GM19397 (cell line): Measurements from ENCODE around the gene IGSF21.
"Not testable (repeated sequence)": the region's sequence is repeated elsewhere in the genome, so short reads cannot be mapped to it uniquely, and the experiment has no call there.

ENCODE experiments used
- ATAC-seq: cut with Tn5 transposase; IDR thresholded peaks from one replicate; pipeline ENCODE4 v1.9.1; 2021; ENCODE audit warnings: mild to moderate bottlenecking, moderate library complexity; ENCODE audit not compliant: unreplicated experiment

The IGSF21 gene

DNA sequence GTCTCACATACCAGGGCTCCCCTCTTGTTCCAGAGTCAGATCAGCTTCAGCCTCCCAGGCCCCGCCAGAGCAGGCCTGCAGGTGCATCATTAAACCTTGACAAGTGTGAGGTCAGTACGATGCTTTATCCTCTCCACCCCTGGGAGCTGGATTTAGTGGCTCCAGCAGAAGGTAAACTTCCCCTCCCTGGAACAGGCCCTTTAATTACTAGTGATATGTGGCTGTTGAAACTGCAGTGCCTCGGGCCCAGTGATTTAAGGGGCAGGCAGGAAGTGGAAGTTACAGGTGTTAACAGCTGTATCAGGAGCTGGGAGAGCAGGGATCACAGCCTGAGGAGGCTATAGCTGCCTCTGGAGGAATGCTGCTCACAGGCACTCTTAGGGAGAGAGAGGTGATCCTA lies 240.8 kb downstream of the IGSF21 start:
- no peak for ATAC-seq

GRCh38 chr1:18350747-18351146 lies 243.1 kb downstream of the IGSF21 start:
- no peak for ATAC-seq

- ATAC-seq: no peak
Measured at GRCh38 chr1:18351735-18352134, 244.1 kb downstream of the IGSF21 start.

DNA sequence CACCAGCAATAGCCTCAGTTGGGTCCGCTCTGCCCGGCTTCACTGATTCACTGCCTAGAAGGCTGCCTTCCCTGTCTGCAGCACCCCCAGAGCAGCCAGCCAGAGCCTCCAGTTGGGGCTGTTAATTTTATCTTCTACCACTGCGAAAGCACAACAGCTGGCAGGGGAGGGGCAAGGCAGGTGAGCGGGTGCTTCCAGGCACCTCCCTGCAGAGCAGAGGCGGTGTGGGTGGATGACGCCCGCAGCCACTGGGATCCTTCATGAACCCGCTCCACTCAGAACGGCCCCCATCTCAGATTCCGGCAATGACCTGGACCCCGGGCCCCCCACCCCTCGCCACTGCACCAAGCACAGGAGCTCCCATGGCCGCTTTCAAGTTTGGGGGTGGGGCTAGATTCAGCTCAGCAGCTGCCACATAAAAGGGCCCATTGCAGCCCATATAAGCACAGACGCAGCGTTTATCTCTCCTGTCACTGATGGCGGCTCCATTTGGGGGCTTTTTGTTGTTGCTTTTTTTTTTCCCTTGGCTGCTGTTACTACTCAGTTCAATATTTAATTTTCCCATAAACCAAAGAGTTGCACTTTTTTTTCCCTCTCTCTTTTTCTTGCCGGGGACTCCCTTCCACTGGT lies 245.2 kb downstream of the IGSF21 start:
- ATAC-seq: no peak

DNA sequence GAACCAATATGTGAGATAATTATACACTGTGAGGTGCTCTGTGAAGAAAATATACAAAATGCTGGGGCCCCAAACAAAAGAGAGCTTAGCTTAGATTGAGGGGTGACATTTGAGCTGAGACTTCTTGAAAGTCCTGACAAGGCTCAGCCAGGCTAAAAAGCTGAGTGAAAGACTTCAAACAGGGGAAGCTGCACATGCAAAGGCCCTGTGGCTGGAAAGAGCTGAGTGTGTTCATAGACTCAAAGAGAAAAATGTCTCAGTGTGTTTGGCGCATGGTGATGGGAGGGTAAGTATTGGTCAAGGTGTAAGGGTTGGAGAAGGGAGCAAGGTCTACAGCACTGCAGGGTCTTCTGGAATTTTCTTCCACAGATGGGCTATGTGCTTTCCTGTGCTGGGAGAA lies 245.9 kb downstream of the IGSF21 start:
- ATAC-seq: no peak

DNA sequence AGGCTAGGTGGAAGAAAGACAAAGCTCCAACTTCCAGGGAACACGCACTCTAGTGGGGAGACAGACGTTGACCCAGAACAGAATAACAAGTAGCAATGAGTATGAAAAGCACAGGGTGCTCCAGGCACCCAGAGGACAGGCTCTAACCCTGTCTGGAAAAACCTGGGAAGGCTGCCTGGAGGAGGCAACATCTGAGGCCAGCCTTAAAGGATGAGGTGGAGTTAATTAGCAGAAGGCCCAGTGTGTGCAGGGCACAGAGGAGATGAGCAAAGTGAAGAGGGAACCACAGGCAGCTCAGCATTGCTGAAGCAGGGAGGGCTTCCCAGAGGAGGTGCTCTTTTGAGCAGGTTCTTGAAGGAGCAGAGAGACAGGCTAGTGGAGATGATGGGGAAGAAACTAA lies 246.4 kb downstream of the IGSF21 start:
- no peak for ATAC-seq

DNA sequence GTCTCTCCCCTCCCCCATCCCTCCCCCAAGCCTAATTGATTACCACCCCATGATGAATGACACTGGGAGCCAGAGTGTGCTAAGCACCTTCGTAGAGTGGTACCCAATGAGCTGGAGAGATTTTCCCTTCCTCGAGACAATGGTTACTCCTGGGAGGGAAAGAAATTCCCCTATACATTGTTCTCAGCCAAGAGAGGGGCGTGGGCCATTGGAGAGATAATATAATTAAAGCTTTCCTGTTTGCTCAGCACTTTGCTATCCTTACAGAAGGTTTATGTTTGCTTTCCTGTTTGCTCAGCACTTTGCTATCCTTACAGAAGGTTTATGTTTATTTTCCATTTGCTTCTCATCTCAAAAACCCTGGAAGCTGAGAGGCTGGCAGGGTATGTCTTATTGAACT lies 247.0 kb downstream of the IGSF21 start:
- ATAC-seq: no peak

- ATAC-seq: no peak
Measured at GRCh38 chr1:18357622-18358230, 250.1 kb downstream of the IGSF21 start.

DNA sequence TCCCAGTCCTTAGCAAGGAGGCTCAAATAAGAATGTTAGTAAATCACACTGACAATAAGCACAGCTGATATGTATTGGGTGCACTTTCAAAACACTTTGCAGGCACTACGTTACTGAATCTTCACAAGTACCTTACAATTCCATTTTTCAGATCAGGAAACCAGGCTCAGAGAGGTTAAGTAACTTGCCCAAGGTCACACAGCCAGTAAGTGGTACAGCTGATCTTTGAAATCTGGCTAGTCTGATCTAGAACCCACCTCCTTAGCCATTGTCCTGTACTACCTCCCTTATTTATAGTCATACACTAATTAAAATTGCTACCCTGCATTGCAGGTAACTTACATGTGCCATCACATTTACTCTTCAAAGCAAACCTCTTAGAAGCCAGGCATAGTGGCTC lies 251.0 kb downstream of the IGSF21 start:
- no peak for ATAC-seq

- ATAC-seq: no peak
Measured at GRCh38 chr1:18360251-18360650, 252.7 kb downstream of the IGSF21 start.

- no peak for ATAC-seq
Measured at GRCh38 chr1:18362150-18362549, 254.6 kb downstream of the IGSF21 start.

DNA sequence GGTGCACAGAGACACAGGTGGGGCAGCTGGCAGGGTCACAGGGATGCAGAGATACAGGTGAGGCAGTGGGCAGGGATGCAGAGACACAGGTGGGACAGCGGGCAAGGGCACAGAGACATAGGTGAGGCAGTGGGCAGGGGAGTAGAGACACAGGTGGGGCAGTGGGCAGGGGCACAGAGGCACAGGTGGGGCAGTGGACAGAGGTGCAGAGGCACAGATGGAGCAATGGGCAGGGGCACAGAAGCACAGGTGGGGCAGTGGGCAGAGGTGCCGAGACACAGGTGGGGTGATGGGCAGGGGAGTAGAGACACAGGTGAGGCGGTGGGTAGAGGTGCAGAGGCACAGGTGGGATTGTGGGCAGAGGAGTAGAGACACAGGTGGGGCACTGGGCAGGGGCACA lies 255.8 kb downstream of the IGSF21 start:
- ATAC-seq: no peak

- no peak for ATAC-seq
Measured at GRCh38 chr1:18365099-18365705, 257.6 kb downstream of the IGSF21 start.

DNA sequence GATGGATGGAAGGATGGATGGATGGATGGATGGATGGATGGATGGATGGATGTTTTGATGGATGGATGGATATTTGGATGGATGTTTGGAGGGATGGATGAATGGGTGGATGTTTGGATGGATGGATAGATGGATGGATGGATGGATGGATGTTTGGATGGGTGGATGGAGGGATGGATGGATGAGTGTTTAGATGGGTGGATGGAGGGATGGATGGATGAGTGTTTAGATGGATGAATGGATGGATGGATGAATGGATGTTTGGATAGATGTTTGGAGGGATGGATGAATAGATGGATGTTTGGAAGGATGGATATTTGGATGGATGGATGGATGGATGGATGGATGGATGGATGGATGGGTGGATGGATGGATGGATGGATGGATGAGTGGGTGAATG lies 264.9 kb downstream of the IGSF21 start:
- ATAC-seq: not testable (repeated sequence)

- no peak for ATAC-seq
Measured at GRCh38 chr1:18373151-18373550, 265.6 kb downstream of the IGSF21 start.

DNA sequence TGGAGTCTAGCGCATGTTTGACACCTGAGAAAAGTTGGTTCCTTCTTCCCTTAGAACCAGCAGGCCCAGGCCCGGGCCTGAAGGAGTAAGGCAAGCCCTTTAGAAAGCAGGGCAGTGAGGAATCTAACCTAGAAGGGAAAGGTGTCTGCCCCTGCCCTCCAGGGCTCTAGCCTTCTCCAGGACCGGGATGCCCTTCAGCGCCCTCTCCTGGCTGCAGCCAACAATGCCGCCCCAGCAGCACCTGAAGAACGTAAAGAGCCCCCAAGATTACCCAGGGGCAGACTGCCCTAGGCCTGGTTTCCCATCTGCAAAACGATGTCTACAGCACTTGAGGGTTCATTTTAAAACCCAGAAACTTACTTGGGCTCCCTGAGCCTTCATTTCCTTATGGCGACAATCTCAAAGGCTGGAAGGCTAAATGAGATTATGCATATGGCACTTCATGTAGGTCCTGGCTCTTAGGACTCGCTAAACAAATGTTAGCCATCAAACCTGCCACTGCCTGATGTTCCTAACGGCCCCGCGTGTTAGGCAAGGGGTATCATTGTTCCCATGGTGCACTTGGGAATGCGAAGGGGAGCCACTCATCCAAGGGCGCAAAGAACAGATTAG lies 266.4 kb downstream of the IGSF21 start:
- no peak for ATAC-seq

- ATAC-seq: no peak
Measured at GRCh38 chr1:18376661-18377060, 269.1 kb downstream of the IGSF21 start.

- ATAC-seq: no peak
Measured at GRCh38 chr1:18380288-18380687, 272.7 kb downstream of the IGSF21 start.

- no peak for ATAC-seq
Measured at GRCh38 chr1:18384059-18384458, 276.5 kb downstream of the IGSF21 start.

GRCh38 chr1:18384471-18384870 lies 276.9 kb downstream of the IGSF21 start:
- no peak for ATAC-seq

DNA sequence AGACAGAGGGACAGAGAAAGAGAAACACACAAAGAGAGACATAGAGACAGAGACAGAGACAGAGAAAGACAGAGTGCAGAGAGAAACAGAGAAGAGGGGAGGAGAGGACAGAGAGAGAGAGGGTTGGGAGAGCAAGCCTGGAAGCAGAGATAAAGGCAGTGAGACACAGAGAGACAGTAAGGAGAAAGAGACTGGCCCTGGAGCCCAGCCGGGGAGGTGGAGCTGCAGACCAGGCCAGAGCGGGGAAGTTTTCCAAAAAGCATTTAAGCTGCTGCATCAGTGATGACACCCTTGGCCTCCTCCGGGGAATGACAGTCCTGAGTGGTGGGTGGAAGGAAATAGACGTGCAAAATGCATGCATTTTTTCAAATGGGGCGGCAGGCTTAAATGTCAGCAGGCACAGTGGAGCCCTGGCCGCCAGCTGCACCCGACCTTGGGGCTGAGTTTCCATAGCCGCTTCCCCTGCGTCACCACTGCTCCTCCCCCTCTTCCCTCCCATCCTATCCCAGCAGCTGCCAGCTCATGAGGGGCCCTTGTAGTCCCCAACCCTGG lies 277.7 kb downstream of the IGSF21 start:
- ATAC-seq: no peak

DNA sequence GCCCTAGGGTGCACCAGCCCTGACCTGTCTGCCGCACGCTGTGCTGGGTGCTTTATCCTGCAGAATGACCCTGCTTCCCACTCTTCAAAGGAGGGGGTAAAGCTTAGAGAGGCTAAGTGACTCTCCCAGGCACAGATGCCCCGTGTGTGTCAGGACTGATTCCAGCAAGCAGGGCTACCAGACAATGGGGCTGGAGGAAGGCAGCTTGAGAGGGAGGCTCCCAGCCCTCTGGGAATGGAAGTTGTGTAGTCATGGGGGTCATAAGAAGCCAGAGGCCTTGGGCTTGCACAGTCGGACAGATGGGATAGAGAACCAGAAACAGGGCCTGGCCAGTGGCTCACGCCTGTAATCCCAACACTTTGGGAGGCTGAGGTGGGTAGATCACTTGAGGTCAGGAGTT lies 279.0 kb downstream of the IGSF21 start:
- no peak for ATAC-seq
